HEK293T (cell line): ENCODE results near the gene LZTFL1.

Experiments used
- FOXA1 ChIP-seq: fragments of 450-650 bp; IDR thresholded peaks from 2 replicates; pipeline ENCODE4 v1.6.1; 2016; ENCODE audit warnings: mild to moderate bottlenecking
- FOXK2 ChIP-seq: fragments of 450-650 bp; IDR thresholded peaks from 2 replicates; pipeline ENCODE4 v1.6.1; 2016; ENCODE audit warnings: mild to moderate bottlenecking
- FOXM1 ChIP-seq: fragments of 450-650 bp; IDR thresholded peaks from 2 replicates; pipeline ENCODE4 v1.6.1; 2017; ENCODE audit warnings: mild to moderate bottlenecking, borderline replicate concordance
- L3MBTL2 ChIP-seq: fragments of 450-650 bp; conservative IDR thresholded peaks from 2 replicates; pipeline ENCODE4 v1.6.1; 2016; ENCODE audit warnings: mild to moderate bottlenecking

DNA sequence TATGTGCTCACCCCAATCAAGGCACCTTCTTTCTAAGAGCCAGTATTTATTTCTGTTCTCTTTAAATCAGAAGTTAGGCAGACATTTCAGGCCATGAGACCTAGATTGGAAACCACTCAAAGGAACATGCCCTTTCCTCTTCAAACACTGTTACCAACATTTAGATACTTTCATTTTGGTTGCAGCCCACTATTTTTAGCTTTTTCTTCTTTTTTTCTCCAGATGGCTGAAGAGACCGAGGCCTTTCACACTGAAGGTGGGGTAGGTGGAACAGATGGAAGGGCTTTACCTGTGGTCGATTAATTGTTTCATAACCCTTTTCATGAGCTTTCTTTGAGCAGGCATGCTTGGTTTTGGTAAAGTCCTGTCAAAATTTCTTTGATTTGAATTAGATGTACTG lies 10.9 kb upstream of the LZTFL1 start:
- no peak for TF ChIP-seq L3MBTL2
- no peak for TF ChIP-seq FOXM1
- TF ChIP-seq FOXA1 = no peak
- TF ChIP-seq FOXK2 = no peak
